ENCODE results near the gene LRRC28.
"Not testable (repeated sequence)": the region's sequence is repeated elsewhere in the genome, so short reads cannot be mapped to it uniquely, and the experiment has no call there.

Gene LRRC28

DNA sequence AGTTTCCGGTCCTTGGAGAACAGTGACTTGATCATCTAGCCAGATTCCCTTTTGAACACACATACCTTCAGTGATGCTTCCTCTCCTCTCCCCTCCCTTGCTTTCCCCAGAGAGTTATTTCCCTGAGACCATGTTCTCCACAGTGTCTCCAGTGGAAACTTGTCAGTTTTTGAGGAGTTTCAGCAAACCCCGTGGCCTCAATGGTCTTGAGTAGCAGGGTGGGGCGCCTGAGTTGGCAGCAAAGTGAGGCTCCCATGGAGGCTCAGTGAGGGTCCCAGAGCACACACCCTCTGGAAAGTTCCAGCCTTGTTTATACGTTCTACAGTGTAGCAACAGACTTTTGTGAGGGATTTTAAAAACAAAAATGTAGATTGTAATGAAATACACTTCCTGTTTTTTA, 135.1 kb downstream of the LRRC28 start:
- FAIRE-seq (no peak), DNase-seq (ENCODE audit: insufficient read length) (no peak)
- TF ChIP-seq TAF1 (IDR thresholded peaks at IDR 0.05; ENCODE audit: borderline replicate concordance, low read depth, low read length) = no peak
- TF ChIP-seq POLR2AphosphoS5 (IDR thresholded peaks at IDR 0.05; ENCODE audit: low read depth, low read length) = no peak
- no peak for TF ChIP-seq POLR2A (IDR thresholded peaks at IDR 0.05; ENCODE audit: low read depth, low read length)

DNA sequence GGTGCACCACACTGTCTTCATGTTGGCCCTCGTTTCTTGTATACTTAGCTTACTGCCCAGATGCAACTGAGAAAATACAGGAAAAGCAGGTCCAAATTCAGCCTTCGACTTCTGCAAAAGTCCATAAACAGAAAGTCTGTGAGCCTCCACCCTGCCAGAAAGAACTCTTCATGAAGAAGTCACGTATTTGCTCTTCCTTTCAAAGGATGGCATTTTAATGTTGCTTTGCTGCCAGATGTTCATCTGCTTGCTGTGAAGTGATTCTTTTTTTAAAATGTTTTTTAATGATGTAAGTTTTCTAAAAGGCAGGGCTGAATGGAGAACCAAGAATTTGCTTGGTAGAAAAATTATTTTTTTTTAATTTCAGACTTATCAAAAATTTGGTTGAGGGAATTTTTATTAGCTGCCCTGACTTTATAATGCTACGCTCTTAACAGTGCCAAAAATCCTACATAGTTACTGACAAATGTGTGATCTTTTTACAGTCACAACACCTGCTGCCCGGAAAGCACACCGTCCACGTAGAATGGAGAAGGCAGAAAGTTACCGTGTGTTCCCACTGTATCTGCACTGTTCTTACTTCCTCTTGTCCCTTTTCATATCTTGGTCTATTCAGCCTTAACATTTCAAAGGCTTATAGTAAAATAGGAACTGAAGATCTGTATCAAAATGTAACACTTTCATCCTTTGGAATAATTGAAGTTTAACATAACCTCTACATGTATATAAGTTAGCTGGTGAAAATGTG, 136.3 kb downstream of the LRRC28 start:
- FAIRE-seq = no peak
- TF ChIP-seq TAF1 (IDR thresholded peaks at IDR 0.05; ENCODE audit: borderline replicate concordance, low read depth, low read length) (no peak), POLR2A (IDR thresholded peaks at IDR 0.05; ENCODE audit: low read depth, low read length) (no peak), POLR2AphosphoS5 (IDR thresholded peaks at IDR 0.05; ENCODE audit: low read depth, low read length) (no peak)
- DNase-seq (ENCODE audit: insufficient read length) = no peak

DNA sequence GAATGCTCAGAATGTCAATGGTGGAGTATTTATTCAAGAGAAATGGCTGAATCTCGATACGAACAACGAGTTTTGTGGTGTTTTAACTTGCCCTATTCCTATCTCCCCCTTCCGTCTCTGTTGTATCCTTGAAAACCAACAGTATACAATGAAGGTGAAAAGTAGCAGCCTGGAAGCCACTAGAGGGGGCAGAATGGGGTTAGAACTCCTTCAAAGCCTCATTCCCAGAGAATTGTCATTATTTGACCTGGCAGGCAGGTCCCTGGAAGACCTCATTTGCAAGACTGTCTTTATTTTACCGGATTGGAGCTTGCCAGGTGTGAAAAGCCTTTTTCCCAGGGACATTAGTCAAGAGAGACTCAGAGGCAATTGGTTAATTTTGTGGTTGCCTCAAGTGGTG, 139.4 kb downstream of the LRRC28 start:
- FAIRE-seq (no peak), DNase-seq (ENCODE audit: insufficient read length) (no peak)
- TF ChIP-seq POLR2AphosphoS5 (IDR thresholded peaks at IDR 0.05; ENCODE audit: low read depth, low read length) (no peak), POLR2A (IDR thresholded peaks at IDR 0.05; ENCODE audit: low read depth, low read length) (no peak), TAF1 (IDR thresholded peaks at IDR 0.05; ENCODE audit: borderline replicate concordance, low read depth, low read length) (no peak)

DNA sequence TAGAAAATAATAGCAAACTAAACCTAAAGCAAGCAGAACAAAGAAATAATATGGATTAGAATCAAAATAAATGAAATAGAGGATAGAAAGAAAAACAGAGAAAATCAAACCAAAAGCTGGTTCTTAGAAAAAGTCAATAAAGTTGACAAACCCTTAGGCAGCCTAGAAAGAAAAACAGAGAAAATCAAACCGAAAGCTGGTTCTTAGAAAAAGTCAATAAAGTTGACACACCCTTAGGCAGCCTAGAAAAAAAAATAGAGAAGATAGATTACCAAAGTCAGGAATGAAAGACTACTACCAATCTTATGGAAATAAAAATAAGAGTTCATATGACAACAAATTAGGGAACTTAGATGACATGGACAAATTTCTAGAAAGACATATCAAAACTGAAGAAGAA, 142.4 kb downstream of the LRRC28 start:
- DNase-seq (ENCODE audit: insufficient read length) (no peak), FAIRE-seq (no peak)
- TF ChIP-seq POLR2AphosphoS5 (IDR thresholded peaks at IDR 0.05; ENCODE audit: low read depth, low read length) (no peak), TAF1 (IDR thresholded peaks at IDR 0.05; ENCODE audit: borderline replicate concordance, low read depth, low read length) (no peak)

DNA sequence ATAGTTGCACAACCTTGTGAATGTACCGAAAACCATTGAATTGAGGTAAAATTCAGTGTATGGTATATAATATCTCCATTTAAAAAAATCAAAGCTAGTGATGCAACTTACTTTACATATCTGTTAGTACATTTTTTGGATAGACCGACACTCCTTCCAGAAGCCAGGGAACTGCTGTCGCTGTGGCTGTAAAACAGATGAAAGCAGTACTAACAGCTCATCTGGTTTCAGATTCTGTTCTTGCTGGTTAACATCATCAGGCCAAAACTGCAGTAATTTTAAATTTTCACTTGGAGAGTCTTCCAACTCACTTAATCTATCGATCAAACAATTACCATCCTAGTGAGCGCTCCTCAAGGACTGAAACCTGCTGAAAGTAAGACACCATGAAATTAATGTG, 145.1 kb downstream of the LRRC28 start:
- FAIRE-seq (no peak), DNase-seq (ENCODE audit: insufficient read length) (no peak)
- TF ChIP-seq POLR2AphosphoS5 (IDR thresholded peaks at IDR 0.05; ENCODE audit: low read depth, low read length) = no peak
- no peak for TF ChIP-seq TAF1 (IDR thresholded peaks at IDR 0.05; ENCODE audit: borderline replicate concordance, low read depth, low read length)
- TF ChIP-seq POLR2A (IDR thresholded peaks at IDR 0.05; ENCODE audit: low read depth, low read length) = no peak

DNA sequence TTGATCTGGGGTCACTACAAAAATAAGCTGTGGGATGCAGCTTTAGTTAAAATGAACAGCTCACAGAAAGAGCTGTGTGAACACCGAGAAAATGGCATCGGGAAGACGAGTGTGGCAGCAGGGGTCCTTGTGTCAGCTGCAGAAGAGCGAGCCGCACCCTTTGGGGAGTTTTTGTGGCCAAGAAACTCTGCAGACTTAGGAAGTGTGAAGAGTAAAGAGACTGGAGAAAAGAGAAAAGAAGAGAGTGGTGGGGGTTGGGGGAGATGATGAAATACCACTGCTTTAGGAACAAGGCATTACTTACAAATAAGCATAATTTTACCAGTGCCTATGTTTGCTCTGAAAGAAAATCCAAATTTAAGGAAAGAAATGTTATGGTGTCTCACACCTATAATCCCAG, 147.8 kb downstream of the LRRC28 start:
- no peak for FAIRE-seq
- TF ChIP-seq POLR2A (IDR thresholded peaks at IDR 0.05; ENCODE audit: low read depth, low read length) = no peak
- TF ChIP-seq TAF1 (IDR thresholded peaks at IDR 0.05; ENCODE audit: borderline replicate concordance, low read depth, low read length) = no peak
- TF ChIP-seq POLR2AphosphoS5 (IDR thresholded peaks at IDR 0.05; ENCODE audit: low read depth, low read length) = no peak
- no peak for DNase-seq (ENCODE audit: insufficient read length)

DNA sequence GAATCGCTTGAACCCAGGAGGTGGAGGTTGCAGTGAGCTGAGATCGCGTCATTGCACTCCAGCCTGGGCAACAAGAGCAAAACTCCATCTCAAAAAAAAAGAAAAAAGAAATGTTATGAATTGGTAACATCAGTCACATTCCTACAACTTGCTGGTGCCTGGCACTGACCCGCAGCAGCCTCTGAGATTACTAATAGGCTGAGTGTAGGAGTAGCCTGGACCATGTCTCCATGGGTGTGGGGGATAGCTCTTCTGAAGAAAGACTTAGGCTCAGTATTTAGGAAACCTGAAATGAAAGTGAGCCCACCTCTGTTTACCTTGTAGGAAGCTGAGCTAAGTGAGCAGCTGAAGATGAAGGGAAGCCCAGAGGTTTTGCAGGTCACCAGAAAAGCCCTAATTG, 148.3 kb downstream of the LRRC28 start:
- no peak for DNase-seq (ENCODE audit: insufficient read length)
- FAIRE-seq = no peak
- TF ChIP-seq POLR2A (IDR thresholded peaks at IDR 0.05; ENCODE audit: low read depth, low read length) (no peak), POLR2AphosphoS5 (IDR thresholded peaks at IDR 0.05; ENCODE audit: low read depth, low read length) (no peak)

DNA sequence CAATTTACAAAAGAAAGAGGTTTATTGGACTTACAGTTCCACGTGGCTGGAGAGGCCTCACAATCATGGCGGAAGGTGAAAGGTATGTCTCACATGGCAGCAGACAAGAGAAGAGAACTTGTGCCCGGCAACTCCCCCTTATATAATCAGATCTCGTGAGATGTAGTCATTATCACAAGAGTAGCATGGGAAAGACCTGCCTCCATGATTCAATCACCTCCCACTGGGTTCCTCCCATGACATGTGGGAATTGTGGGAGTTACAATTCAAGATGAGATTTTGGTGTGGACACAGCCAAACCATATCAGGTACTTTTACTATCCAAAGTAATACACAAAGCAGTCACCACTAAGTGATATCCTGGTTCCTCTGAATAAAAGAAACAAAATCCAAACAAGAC, 149.9 kb downstream of the LRRC28 start:
- not testable (repeated sequence) for DNase-seq (ENCODE audit: insufficient read length); FAIRE-seq

DNA sequence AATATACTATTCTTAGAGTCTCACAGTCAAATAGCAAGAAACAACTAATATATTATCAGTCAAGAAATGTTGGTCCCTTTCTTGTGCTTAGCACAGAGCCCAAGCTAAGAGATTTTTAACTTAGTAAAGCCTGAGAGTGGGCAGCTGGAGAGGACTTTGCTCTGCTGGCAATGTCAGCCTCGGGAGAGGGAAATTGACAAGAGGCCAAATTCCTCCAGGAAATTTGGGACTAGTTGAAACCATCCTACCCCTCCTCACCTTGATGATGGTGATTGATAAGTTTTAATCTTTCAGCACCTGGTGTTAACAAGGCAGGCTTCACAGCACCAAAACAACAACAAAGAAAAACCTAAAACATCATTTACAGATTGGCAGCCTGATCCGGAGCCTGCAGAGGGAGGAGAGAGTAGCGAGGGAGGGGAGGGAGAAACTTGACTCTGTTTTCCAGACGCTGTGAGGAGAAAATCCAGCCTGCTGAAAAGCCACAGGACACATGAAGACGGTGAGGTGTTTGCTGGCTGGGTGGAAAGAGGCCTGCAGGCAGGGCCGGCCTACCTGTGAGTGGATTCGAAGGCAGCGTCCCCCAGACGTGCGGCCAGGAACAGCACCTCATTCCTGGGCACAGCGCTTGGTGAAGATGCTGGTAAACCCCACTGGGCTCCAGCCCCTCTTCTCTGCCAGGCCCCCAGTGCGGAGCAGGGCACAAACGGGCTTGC, 150.9 kb downstream of the LRRC28 start:
- TF ChIP-seq POLR2AphosphoS5 (IDR thresholded peaks at IDR 0.05; ENCODE audit: low read depth, low read length) (no peak), TAF1 (IDR thresholded peaks at IDR 0.05; ENCODE audit: borderline replicate concordance, low read depth, low read length) (no peak), POLR2A (IDR thresholded peaks at IDR 0.05; ENCODE audit: low read depth, low read length) (no peak)
- no peak for FAIRE-seq
- no peak for DNase-seq (ENCODE audit: insufficient read length)

DNA sequence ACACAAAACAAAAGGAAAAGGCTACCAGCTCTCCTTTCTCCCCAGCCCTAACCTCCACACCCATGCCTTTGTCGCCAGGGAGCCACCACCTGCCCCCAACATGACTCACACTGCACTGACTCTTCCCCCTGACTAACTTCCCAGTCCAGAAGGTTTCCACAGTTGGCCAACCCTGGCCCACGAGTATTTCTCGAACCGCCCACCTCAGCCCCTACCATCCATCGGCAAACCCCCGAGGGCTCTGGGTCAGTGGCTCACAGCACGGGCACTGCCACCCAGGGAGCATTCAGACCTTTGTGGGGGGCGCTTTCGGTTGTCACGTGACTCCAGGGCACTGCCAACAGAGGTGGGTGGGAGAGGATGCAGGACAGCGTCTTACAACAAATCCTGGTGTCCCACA, 152.3 kb downstream of the LRRC28 start:
- no peak for DNase-seq (ENCODE audit: insufficient read length)
- no peak for FAIRE-seq
- no peak for TF ChIP-seq POLR2AphosphoS5 (IDR thresholded peaks at IDR 0.05; ENCODE audit: low read depth, low read length)
- TF ChIP-seq POLR2A (IDR thresholded peaks at IDR 0.05; ENCODE audit: low read depth, low read length) = no peak
- TF ChIP-seq TAF1 (IDR thresholded peaks at IDR 0.05; ENCODE audit: borderline replicate concordance, low read depth, low read length) = no peak

DNA sequence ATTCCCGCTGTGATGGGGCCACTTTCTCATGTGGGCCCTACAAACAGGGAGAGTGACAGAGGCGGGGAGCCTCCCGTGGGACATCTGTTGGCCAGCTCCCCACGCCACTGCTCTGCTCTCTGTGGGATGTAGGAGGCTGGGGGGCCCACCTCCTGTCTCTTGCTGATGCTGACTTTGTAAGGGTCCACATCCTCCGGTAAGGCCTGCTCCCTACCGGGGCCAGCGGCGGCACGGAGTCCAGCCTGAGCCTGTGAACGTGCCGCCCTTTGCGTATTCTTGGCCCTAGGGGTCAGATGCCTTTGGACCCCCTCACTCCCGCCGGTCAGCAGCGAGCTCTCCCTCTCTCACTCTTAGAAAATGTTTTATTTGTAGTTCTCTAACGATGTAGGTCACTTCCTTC, 153.2 kb downstream of the LRRC28 start:
- no peak for TF ChIP-seq POLR2AphosphoS5 (IDR thresholded peaks at IDR 0.05; ENCODE audit: low read depth, low read length)
- DNase-seq (ENCODE audit: insufficient read length) = no peak
- no peak for FAIRE-seq

DNA sequence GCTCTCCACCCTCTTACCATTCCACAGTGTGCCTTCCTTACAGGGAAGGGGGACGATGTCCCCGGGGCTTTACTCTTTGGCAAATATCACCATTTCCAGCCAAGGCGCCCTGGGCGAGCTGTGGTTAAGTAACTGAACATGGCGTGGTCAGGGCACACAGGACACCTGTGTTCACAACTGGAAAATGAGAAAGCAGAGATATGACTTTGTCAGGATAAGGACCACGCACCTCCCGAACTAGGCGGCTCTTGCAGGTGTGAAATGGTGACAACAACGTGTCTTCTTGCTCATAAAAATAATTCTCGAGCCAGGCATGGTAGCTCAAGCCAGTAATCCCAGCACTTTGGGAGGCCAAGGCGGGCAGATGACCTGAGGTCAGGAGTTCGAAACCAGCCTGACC, 154.8 kb downstream of the LRRC28 start:
- FAIRE-seq = no peak
- TF ChIP-seq TAF1 (IDR thresholded peaks at IDR 0.05; ENCODE audit: borderline replicate concordance, low read depth, low read length) (no peak), POLR2A (IDR thresholded peaks at IDR 0.05; ENCODE audit: low read depth, low read length) (no peak), POLR2AphosphoS5 (IDR thresholded peaks at IDR 0.05; ENCODE audit: low read depth, low read length) (no peak)
- no peak for DNase-seq (ENCODE audit: insufficient read length)
